Measurements from ENCODE around the gene PARD3B.

The PARD3B gene

DNA sequence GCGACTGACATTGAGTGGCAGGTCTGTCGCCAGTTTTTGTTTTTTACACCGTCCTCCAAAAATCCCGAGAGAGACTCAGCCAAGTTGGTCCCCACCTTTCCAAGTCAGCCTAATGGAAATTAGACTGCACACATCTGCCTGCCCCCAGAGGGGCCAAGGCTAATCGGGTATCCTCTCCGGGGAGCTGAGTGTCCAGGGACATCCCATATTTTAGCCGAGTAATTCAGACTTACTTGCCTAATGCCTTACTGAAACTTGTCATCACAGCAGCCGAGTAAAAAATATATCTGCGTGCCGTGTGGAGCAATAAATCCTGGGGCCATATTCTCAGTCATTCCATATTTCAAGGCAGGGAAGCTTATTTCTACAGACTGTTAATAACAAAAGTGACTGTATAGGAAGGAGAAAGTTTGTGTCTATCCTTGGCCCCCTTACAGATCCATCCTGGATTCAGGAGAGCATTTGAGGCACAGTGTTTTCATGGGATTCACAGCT lies 1098.2 kb downstream of the PARD3B start:
- H3K4me2 ChIP-seq (ENCODE audit: low read length), result no peak overlapping the region
- peaks cover 8% of the 10 kb centered on the region for H3K27me3 ChIP-seq (ENCODE audit: control insufficient read depth, low read length)
- no peaks in the 10 kb centered on the region for H3K9me2 ChIP-seq (replicated peaks; ENCODE audit: control insufficient read depth, low read length)
- no peaks in the 10 kb centered on the region for H4K20me1 ChIP-seq (ENCODE audit: control insufficient read depth, insufficient read depth, low read depth, low read length)
- no peaks in the 10 kb centered on the region for H3K36me3 ChIP-seq (ENCODE audit: control insufficient read depth, low read length)
- H3K79me2 ChIP-seq (ENCODE audit: control insufficient read depth, low read length), result no peaks in the 10 kb centered on the region
- H3K4me1 ChIP-seq (ENCODE audit: control insufficient read depth, low read length), result no peaks in the 10 kb centered on the region
- no peaks in the 10 kb centered on the region for H3F3A ChIP-seq (ENCODE audit: control insufficient read depth, insufficient read depth)
- no peaks in the 10 kb centered on the region for H3K9me3 ChIP-seq (ENCODE audit: control insufficient read depth, insufficient read depth, low read length)
- no peak overlapping the region for H3K27ac ChIP-seq (ENCODE audit: low read depth, low read length)
- no peak overlapping the region for H3K4me3 ChIP-seq (ENCODE audit: low read length)
- TF ChIP-seq EZH2phosphoT487 (IDR thresholded peaks at IDR 0.05; ENCODE audit: borderline replicate concordance, low read length), result no peak
- TF ChIP-seq, protein P1, sequence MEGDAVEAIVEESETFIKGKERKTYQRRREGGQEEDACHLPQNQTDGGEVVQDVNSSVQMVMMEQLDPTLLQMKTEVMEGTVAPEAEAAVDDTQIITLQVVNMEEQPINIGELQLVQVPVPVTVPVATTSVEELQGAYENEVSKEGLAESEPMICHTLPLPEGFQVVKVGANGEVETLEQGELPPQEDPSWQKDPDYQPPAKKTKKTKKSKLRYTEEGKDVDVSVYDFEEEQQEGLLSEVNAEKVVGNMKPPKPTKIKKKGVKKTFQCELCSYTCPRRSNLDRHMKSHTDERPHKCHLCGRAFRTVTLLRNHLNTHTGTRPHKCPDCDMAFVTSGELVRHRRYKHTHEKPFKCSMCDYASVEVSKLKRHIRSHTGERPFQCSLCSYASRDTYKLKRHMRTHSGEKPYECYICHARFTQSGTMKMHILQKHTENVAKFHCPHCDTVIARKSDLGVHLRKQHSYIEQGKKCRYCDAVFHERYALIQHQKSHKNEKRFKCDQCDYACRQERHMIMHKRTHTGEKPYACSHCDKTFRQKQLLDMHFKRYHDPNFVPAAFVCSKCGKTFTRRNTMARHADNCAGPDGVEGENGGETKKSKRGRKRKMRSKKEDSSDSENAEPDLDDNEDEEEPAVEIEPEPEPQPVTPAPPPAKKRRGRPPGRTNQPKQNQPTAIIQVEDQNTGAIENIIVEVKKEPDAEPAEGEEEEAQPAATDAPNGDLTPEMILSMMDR (IDR thresholded peaks at IDR 0.05; ENCODE audit: low read depth, low read length, poor library complexity, severe bottlenecking), result no peak

DNA sequence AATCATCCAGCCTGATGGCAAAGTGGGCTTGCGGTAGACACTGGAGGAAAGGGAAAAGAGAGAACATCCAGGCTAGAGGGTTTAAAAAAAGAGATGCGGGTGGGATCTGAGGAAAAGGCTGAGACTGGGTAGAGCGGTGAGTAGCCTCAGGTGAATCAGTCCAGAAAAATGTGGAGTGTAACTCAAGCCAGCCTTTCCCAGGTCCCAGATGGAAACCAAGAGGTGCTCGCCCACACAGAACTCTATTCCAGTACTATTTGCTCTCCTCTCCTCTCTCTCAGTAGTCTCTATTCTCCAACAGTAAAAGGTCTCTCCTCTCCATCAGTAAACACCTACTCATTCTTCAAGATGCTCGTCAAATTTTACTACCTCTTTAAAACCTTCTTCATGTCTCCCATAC lies 1098.7 kb downstream of the PARD3B start:
- TF ChIP-seq EZH2phosphoT487 (IDR thresholded peaks at IDR 0.05; ENCODE audit: borderline replicate concordance, low read length), result no peak
- TF ChIP-seq, protein P1 (IDR thresholded peaks at IDR 0.05; ENCODE audit: low read depth, low read length, poor library complexity, severe bottlenecking), result no peak
- Histone ChIP-seq H3K27me3 (ENCODE audit: control insufficient read depth, low read length) (peaks cover 4% of the 10 kb centered on the region), H3K9me2 (replicated peaks; ENCODE audit: control insufficient read depth, low read length) (no peaks in the 10 kb centered on the region), H3K4me3 (ENCODE audit: low read length) (no peak overlapping the region), H3K9me3 (ENCODE audit: control insufficient read depth, insufficient read depth, low read length) (no peaks in the 10 kb centered on the region), H3K79me2 (ENCODE audit: control insufficient read depth, low read length) (no peaks in the 10 kb centered on the region), H3K27ac (ENCODE audit: low read depth, low read length) (no peak overlapping the region), H3K4me2 (ENCODE audit: low read length) (no peak overlapping the region), H3F3A (ENCODE audit: control insufficient read depth, insufficient read depth) (no peaks in the 10 kb centered on the region), H4K20me1 (ENCODE audit: control insufficient read depth, insufficient read depth, low read depth, low read length) (no peaks in the 10 kb centered on the region), H3K4me1 (ENCODE audit: control insufficient read depth, low read length) (no peaks in the 10 kb centered on the region), H3K36me3 (ENCODE audit: control insufficient read depth, low read length) (no peaks in the 10 kb centered on the region)

DNA sequence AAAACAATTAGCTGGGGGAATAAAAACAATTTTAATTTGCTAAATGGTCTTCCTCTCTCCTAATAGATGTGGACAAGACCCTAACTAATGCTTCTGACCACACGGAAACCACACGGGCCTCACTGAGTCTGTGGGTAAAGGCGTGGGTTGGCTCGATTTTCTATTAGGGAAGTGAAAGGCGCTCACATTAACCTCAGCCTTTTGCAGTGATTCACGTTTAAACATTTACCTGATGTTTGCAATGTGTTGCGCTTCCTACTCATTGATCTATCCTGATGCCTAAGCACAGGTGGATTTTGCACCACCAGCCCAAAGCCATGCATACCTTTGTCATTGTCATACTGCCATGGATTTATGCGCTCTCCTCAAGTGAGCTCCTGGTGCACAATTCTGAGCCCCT lies 1101.4 kb downstream of the PARD3B start:
- no peak for TF ChIP-seq EZH2phosphoT487 (IDR thresholded peaks at IDR 0.05; ENCODE audit: borderline replicate concordance, low read length)
- TF ChIP-seq, protein P1 (IDR thresholded peaks at IDR 0.05; ENCODE audit: low read depth, low read length, poor library complexity, severe bottlenecking), result no peak
- Histone ChIP-seq H4K20me1 (ENCODE audit: control insufficient read depth, insufficient read depth, low read depth, low read length) (no peaks in the 10 kb centered on the region), H3K9me3 (ENCODE audit: control insufficient read depth, insufficient read depth, low read length) (no peaks in the 10 kb centered on the region), H3K36me3 (ENCODE audit: control insufficient read depth, low read length) (no peaks in the 10 kb centered on the region), H3K79me2 (ENCODE audit: control insufficient read depth, low read length) (no peaks in the 10 kb centered on the region), H3K27me3 (ENCODE audit: control insufficient read depth, low read length) (0 out of 2 replicates have a peak, but pooled peaks cover 2% of the 10 kb centered on the region), H3K4me3 (ENCODE audit: low read length) (no peak overlapping the region), H3K4me1 (ENCODE audit: control insufficient read depth, low read length) (no peaks in the 10 kb centered on the region), H3K27ac (ENCODE audit: low read depth, low read length) (no peak overlapping the region), H3F3A (ENCODE audit: control insufficient read depth, insufficient read depth) (no peaks in the 10 kb centered on the region), H3K4me2 (ENCODE audit: low read length) (no peak overlapping the region), H3K9me2 (replicated peaks; ENCODE audit: control insufficient read depth, low read length) (no peaks in the 10 kb centered on the region)
